Kidney epithelial cell (primary cell): ENCODE measurements around the gene REV3L. TPM values are rescaled to one million over a fixed set of nuclear protein-coding genes. Genes with fewer than 3 reads are reported as not detected.

Experiments used
- DNase-seq: peaks from one replicate; pipeline ENCODE4 v3.0.0-alpha.2; 2010; ENCODE audit warnings: low read depth
- H3K27me3 ChIP-seq: 2 replicates; pipeline ENCODE4 v1.6.0; 2011; ENCODE audit warnings: low read length; ENCODE audit not compliant: control insufficient read depth, insufficient read depth
- H3K36me3 ChIP-seq: 2 replicates; pipeline ENCODE4 v1.5.1; 2011; ENCODE audit warnings: low read length; ENCODE audit not compliant: control insufficient read depth, insufficient read depth
- H3K4me3 ChIP-seq: 2 replicates; pipeline ENCODE4 v1.5.1; 2011; ENCODE audit warnings: low read depth, mild to moderate bottlenecking, control low read depth, low read length
- total RNA-seq: library from RNA; depleted of rRNA; stranded (reverse); fragments of >200 nt; gene quantifications from 2 replicates; pipeline ENCODE4 v1.2.3, GENCODE V29; 2015
- TF ChIP-seq, protein P1 (sequence below): IDR thresholded peaks from 2 replicates; pipeline ENCODE4 v1.5.1; 2011; ENCODE audit warnings: mild to moderate bottlenecking, moderate library complexity, low read length, control low read depth, inconsistent platforms; ENCODE audit not compliant: insufficient read depth, poor library complexity, severe bottlenecking

The REV3L gene
- total RNA-seq, 1 donor from 2014 or later = 35.7 TPM

DNA sequence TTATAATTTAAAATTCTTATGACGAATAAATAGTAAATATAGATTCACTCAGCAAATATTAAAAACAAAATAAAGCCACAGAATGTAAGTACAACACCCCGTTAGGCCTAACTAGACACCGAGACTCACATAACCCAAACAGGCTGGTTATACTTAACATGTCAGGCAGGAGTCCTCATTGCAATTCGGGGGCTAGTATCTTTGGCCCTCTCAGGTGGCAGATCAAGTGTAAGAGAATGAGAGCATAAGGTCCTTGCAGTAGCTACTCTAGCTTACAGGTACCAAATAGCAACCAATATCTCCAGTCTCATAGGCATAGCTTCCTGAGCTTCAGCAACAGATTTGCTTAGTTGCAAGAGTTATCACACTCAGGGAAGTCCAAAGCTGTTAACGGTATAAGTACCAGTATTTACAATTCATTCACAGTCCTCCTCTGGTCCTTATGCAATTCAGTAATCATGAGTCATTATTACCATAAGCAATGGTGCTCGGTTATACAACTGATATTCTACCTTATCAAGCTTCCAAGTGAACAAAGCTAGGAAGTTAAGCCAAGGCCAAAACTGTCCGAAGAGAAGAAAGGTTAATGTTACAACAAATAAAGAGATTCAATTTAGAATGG lies 20.1 kb downstream of the REV3L start:
- no peaks in the 10 kb centered on the region for H3K36me3 ChIP-seq
- TF ChIP-seq, protein P1, sequence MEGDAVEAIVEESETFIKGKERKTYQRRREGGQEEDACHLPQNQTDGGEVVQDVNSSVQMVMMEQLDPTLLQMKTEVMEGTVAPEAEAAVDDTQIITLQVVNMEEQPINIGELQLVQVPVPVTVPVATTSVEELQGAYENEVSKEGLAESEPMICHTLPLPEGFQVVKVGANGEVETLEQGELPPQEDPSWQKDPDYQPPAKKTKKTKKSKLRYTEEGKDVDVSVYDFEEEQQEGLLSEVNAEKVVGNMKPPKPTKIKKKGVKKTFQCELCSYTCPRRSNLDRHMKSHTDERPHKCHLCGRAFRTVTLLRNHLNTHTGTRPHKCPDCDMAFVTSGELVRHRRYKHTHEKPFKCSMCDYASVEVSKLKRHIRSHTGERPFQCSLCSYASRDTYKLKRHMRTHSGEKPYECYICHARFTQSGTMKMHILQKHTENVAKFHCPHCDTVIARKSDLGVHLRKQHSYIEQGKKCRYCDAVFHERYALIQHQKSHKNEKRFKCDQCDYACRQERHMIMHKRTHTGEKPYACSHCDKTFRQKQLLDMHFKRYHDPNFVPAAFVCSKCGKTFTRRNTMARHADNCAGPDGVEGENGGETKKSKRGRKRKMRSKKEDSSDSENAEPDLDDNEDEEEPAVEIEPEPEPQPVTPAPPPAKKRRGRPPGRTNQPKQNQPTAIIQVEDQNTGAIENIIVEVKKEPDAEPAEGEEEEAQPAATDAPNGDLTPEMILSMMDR = no peak
- no peaks in the 10 kb centered on the region for H3K27me3 ChIP-seq
- no peak for DNase-seq
- no peak overlapping the region for H3K4me3 ChIP-seq

DNA sequence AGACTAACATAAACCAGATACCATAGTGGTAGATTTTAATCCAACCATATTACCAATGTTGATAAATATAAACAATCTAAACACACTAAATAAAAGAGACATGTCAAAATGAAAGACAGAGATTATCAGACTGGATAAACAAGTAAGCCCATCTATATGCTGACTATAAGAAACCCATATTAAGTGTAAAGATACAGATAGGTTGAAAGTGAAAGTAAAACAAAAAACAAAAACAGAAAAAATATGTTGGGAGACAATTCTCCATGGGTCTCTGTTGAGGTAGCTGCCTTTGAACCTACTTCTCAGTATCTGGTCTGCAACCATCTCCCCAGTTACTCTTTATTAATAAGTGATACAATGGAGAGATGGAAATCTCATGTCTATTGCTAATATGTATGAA lies 21.2 kb downstream of the REV3L start:
- TF ChIP-seq, protein P1 = no peak
- Histone ChIP-seq H3K36me3 (no peaks in the 10 kb centered on the region), H3K4me3 (no peak overlapping the region), H3K27me3 (no peaks in the 10 kb centered on the region)
- DNase-seq = no peak

- TF ChIP-seq, protein P1 = no peak
- no peak for DNase-seq
- Histone ChIP-seq H3K4me3 (no peak overlapping the region), H3K27me3 (no peaks in the 10 kb centered on the region), H3K36me3 (no peaks in the 10 kb centered on the region)
These were observed 24.3 kb downstream of the REV3L start for GRCh38 chr6:111458670-111459232.

DNA sequence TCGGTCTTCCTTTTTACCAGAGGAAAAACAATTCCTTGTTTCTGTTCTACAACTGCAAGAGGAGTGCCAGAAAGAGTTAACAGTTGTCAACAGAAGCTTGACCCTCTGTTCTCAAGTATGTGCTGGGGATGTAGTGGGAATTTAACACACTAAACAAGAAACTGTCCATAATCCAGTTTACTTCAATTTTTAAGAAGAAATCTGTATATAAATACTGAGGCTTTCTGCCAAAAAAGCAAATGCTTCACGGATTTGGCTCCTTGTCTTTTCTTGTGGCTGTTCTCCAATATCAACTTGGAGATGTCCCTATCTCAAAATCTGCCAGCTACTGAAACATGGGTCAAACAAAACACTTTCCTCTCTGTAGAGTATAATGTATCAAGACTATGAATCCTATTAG lies 26.8 kb downstream of the REV3L start:
- Histone ChIP-seq H3K27me3 (no peaks in the 10 kb centered on the region), H3K4me3 (no peak overlapping the region), H3K36me3 (no peaks in the 10 kb centered on the region)
- TF ChIP-seq, protein P1 = no peak
- no peak for DNase-seq

DNA sequence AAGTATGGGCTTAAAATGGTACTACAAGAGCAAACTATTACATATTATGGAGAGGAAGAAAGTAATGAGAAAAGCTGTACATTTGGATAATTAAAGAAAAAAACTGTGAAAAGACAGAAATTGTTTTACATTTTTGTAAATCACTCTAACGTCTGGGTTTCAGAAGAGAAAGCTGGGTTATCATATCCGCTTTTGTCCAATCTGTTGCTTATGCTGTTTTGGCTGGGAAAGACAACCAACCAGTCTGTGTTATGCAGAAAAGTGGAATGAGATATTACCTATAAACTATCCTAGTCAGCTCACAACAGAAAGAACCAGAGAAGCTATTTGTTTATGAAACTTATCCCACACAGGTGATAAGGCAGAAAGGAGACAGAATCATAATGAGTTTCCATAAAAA lies 32.4 kb downstream of the REV3L start:
- Histone ChIP-seq H3K27me3 (no peaks in the 10 kb centered on the region), H3K4me3 (no peak overlapping the region), H3K36me3 (no peaks in the 10 kb centered on the region)
- TF ChIP-seq, protein P1 = no peak
- no peak for DNase-seq

DNA sequence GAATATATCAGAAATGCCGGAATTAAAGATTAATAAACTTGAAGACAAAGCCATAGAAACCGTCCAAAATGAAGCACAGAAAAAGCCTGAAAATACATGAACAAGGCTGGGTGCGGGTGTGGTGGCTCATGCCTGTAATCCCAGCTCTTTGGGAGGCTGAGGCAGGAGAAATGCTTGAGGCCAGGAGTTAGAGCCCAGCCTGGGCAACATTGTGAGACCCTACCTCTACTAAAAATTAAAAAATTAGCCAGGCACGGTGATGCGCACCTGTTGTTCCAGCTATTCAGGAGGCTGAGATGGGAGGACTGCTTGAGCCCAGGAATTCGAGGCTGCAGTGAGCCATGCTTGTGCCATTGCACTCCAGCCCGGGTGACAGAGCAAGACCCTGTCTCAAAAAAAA lies 32.9 kb downstream of the REV3L start:
- Histone ChIP-seq H3K27me3 (no peaks in the 10 kb centered on the region), H3K36me3 (no peaks in the 10 kb centered on the region), H3K4me3 (no peak overlapping the region)
- TF ChIP-seq, protein P1 = no peak
- no peak for DNase-seq
